Right ventricle myocardium superior (tissue), 1 donor: ENCODE data around the gene POMGNT2. TPM values are rescaled to one million over a fixed set of nuclear protein-coding genes. Genes with fewer than 3 reads are reported as not detected.
"Not testable (repeated sequence)": the region's sequence is repeated elsewhere in the genome, so short reads cannot be mapped to it uniquely, and the experiment has no call there.

Experiments used
- ATAC-seq: fragments of 200-7000 bp; cut with Tn5 transposase; one replicate; pipeline ENCODE4 v1.9.1; 2020; ENCODE audit warnings: mild to moderate bottlenecking; ENCODE audit not compliant: poor library complexity
- DNase-seq: peaks from one replicate; pipeline ENCODE4 v3.0.0-alpha.2; 2020
- intact Hi-C: fragments of 100-400 bp; cut with DNase I; formaldehyde crosslinking; loops from one replicate; pipeline ENCODE4 v1.11.2; 2022
- total RNA-seq: library from RNA; stranded (reverse); fragmentation: NEBNext Ultra II Directional; extraction: Animal tissue kit (Norgen Biotek cat#: 25700); gene quantifications from one replicate; pipeline ENCODE4 v1.2.1, GENCODE V29; 2021
- donor health status: DM: no; HTN: yes; CAD: no; lungs with severe emphysema.

POMGNT2 gene
- total RNA-seq, 1 donor from 2014 or later = 20.2 TPM

DNA sequence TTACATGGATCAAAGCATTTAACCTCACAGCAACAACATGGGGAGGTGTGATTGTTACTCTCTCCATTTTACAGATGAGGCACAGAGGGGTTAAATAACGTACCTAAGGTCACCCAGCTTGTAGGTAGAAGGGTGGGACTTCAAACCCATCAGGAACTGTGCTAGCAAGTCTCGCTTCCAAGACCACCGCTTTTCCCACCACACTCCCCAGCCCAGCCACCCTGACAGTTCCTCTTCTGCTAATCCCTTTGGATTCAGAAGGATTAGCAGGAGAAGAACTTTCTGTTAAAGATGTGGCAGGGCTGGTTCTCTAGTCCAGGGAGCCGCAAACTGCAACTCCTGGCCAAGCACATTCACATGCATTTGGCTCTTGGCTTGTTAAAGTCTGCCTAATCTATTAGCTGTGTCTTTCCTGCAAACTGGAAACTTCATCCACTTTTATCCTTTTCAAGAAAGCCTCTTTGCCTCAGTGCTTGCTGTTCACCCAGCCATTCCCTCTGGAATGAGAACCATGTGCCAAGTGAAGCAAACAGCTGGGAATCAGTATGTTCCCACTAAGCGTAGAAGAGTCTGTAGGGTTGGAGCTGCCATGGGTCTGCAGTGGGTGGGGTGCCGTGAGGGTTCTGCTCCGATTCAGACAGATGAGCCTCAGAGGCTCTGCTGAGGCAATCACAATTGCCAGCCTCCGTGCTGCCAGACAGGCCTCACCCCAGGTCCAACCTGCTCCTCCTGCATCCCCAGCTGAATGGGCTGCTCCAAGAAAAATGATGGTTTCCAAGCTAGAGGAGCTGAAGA, 44.6 kb downstream of the POMGNT2 start:
- DNase-seq (no peak), ATAC-seq (no peak)
- intact Hi-C loops = no loop called here

DNA sequence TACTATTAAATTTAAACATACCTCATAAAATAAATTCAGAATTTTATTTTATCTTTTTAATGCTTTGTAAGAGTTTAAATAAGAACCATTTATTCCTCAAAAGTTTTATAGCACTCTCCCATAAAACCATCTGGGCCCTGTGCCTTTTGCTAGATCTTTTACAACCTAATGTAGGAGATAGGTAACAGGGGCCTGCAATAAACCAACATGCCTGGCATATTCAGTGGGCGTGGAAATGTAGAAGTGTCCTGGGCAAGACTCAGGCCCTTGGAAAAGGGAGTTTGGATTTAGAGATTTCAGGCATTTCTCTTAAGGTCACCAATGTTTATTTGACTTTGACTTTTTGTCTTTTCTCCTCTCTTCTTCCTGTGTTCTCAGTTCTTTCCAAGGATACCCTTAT, 46.4 kb downstream of the POMGNT2 start:
- no peak for DNase-seq
- no peak for ATAC-seq
- intact Hi-C loops = no loop called here

DNA sequence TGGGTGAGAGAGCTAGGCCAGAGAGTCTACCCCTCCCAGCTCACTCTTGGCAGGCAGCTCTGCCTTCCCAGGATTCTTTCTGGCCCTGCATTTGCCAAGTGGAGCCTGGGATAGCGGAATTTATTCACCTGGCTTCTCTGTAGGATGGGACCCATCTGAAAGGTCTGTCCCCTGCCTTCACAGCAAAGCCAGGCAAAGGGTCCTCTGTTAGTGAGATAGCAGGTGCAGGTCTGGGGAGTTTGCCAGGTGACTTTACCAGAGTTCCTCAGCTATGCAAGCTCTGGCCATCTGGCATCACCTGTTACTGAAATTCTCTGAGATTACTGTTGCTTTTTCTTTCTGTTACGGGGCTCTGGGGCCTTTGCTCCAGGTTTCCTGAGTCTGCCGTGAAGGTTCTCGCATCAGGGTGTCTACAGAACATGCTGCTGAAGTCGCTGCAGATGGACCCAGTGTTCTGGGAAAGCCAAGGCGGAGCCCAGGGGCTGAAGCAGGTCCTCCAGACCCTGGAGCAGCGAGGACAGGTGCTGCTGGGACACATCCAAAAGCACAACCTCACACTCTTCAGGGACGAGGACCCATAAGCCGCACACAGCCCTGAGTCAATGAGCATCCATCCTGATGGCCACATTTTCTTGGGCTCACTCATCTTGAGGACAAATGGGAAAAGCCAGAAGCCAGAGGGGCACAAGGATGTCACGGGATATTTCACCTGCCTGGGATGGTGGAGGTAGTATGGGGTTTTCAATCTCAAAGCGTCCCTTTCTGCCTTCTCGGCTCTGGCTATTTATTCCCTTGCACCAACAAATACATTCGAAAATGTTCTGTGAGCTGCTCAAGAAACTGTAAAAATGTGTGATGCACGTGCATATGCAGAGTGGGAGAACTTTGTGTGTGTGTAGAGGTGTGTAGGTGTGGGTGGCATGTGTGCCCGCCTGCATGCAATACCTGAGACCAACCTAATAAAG, 49.8 kb downstream of the POMGNT2 start:
- DNase-seq (no peak), ATAC-seq (no peak)
- intact Hi-C loops = no loop called here

DNA sequence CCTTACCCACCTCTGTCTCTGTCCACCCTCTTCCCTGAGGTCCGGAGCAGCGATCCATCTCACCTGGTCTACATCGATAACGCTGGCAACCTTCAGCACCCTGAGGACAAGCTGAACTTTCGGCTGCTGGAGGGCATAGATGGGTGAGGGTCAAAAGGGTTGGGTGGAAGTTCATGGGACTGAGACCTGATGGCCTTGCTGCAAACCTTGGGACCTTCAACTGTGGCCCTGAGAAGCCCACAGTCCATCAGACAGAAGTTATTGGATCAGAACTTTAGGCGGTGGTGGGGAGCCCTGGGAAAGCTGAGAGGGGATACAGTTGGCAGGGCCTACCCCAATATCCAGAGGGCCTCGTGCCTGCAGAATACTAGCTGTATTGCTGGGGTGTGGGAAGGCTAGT, 50.5 kb downstream of the POMGNT2 start:
- ATAC-seq (no peak), DNase-seq (no peak)
- intact Hi-C loops = no loop called here

DNA sequence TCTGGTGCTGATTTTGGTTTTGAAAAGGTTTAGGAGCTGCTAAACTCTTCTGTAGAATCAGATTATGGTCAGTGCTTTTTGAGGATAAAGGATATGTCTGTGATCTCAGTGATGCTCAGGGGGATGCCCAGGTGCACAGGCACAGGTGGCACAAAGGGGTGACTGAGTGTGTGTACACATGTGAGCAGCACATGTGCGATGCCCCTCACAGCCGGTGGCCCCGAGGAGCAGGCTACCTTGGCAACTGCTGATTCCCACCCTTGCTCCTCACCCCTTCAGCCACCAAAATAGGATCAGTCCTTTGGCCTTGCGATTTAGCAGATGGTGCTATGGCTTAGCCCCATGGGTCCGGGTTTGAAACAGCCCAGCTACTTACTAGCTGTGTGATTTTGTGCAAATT, 51.1 kb downstream of the POMGNT2 start:
- intact Hi-C loops = no loop called here
- ATAC-seq = no peak
- DNase-seq = no peak

DNA sequence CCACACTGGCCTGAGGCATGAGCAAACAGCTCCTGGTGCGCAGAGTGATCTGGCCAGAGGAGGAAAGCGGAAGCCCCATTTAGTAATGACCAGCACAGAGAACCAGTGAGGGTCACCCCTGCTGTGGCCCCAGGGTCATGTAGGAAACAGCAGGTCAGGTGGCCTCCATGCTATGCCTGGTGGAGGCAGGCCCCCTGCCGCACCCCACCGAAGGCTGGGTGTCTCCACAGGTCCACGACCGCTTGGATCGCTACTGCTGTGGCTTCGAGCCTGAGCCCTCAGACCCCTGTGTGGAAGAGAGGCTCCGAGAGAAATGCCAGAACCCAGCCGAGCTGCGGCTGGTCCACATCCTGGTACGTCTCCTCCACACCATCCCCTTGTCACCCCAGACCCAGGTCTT, 52.6 kb downstream of the POMGNT2 start:
- DNase-seq (no peak), ATAC-seq (no peak)
- intact Hi-C loops = no loop called here

DNA sequence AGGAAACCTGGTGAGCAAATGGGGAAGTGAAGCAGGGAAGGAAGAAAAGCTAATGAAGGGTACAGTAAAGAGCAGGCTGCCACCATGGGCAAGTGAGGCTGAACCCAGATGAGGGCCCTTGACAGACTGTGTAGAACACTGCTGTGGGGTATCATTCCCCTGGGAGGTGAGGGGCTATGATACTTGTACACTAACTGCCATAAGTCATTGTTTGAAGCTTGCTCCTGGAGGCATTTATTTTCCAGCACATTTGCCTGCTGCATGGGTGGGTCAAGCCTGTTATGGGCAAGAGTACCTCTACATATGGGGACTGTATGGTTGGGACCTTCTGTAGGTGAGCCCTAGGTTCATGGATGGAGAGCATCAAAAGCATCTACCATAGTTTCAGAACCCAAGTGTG, 57.4 kb downstream of the POMGNT2 start:
- DNase-seq = no peak
- intact Hi-C loops = no loop called here
- no peak for ATAC-seq

DNA sequence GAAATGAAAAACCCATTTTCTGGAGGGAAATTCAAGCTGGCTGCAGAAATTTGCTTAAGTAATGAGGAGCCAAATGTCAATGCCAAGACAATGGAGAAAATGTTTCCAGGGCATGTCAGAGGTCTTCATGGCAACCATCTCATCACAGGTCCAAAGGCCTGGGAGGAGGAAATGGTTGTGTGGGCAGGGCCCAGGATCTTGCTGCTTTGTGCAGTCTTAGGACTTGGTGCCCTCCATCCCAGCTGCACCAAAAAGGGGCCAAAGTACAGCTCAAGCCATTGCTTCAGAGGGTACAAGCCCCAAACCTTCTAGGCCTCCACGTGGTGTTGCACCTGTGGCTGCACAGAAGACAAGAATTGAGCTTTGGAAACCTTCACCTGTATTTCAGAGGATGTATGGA, 59.3 kb downstream of the POMGNT2 start:
- intact Hi-C loops = no loop called here
- DNase-seq (no peak), ATAC-seq (no peak)

DNA sequence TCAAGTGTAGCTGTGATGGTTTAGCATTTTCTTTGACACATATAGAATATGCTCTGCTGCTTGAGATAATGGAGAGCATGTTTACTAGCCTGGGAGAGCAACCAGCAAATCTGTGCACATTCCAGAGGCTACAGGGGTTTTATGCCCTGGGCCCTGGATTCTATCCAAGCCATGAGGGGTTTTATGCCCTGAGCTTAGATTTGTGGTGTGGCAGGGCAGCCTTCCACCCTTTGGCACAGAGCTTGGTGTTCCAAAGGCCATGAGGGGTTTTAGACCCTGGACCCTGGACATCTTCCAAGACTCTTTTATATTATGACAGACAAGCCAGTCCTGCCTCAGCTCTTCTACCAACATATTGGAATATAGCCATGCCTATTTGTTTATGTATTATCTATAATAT, 60.8 kb downstream of the POMGNT2 start:
- ATAC-seq, DNase-seq: not testable (repeated sequence)

DNA sequence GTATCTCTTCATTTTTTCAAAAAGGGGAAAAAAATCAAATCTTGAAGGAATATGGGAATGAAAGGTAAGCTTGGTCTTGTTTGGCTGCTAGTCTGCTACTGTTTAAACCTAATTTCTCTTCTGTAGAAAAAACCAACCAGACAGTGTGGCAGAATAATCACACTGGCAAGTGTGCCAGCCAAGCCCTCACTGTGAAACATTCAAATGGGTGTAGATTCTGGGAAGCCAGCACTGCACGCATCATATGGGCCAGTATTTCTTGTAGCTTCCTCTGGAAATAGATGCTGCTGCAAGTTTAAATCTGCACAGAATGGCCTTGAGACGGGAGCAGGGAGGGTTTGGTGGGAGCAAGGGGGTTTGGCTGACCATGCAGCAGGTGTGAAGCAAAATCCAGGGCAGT, 62.1 kb downstream of the POMGNT2 start:
- DNase-seq (no peak), ATAC-seq (no peak)
- intact Hi-C loops = no loop called here

More for the DNA sequence above, 60.8 kb downstream of the POMGNT2 start:
- intact Hi-C loops = not testable (repeated sequence)

DNA sequence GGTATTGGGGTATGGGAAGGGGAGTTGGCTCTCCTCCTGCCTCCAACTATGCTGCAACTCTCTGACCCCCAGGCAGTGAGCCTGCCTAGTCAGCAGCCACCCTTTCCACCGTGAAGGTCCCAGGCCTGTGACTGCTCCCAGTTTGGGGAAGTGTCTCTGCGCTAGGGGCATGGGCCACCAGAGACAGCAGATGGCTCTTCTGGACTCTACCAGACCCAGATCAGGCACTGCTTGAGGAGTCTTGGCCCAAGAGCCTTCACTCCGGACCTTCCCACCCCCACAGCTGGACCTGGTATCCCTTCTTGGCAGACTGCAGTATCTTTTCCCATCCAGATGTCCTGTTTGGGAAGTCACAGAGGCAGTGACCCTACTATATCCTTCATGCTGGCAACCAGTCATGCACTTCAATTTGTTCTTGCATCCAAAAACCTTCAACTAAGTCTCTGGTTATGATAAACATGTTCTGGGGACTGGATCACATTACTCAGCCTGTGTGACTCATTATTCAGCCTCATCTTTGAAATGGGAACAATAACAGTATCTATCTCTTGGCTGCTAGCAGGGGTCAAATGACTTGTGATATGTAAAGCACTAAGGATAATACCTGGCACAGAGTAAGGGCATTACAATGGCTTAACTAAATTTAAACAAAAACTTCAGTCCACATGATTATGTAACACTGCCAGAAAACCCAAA, 62.7 kb downstream of the POMGNT2 start:
- intact Hi-C loops = no loop called here
- no peak for DNase-seq
- ATAC-seq = peak; percentile 58

DNA sequence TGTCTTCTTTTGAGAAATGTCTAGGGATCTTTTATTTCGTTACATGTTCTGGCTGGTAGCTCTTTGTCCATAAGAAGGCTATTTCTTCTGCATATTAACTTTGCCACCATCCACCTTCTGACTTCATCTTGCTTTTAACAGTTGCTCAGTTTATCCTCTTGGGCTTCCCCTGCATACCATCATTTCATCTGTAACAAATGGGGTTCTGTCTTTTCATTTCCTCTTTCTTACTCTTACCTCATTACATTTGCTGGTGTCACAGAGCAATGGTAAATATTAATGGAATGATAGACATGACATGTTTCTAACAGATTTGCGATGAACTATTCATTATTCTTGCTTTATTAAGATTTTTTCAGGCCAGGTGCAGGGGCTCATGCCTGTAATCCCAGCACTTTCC, 64.4 kb downstream of the POMGNT2 start:
- intact Hi-C loops = no loop called here
- DNase-seq = no peak
- ATAC-seq = no peak

DNA sequence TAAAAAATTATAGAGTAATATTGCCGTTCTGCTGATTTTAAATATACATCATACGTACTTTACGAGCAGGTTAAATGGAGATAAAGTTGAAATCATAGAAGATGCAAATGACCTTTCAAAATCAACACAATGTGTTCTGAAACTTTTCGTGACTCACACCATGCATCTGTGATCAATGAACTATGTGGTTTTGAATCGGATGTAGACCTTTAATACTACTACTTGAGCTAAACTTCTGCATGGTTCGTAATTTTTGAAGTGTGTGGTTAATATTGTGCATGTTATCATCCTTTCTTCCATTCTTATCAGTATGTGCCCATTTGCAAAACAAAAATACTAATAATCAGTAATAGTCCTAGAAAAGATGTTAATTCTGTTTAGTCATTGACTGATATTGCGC, 67.9 kb downstream of the POMGNT2 start:
- DNase-seq (no peak), ATAC-seq (no peak)
- intact Hi-C loops = no loop called here

DNA sequence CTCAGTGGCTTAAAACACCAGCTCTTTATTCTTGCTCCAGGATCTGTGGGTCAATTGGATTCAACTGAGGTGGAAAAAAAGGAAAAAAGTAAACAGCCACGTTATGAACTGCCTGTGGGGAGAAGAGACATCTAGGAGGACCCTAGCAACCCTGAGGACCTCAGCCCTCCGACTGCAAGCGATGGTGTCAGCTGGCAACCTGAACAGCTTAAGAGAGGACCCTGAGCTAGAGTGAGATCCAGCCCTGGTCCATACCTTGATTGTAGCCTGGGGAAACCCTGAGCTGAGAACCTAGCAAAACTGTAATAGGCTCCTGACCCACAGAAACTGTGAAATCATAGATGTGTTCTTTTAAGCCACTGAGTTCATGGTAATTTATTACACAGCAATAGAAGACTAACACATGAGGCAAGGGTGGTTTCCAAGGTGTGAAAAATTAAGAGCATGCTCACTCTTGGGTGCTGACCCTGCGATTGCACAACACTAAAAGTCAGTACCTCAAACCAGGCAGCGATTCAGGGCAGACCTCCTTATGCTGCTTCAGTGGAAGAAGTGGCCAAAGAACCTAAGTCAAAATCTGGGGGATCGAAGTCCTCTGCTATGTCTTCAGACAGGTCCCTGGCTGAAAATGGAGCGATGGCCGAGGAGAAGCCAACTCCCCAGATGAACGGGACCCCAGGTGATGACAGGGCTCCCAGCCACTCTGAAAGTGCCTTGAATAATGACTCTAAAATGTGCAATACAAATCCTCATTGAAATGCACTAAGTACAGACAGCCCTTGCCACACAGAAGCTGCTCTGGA, 69.1 kb downstream of the POMGNT2 start:
- ATAC-seq (no peak), DNase-seq (no peak)
- intact Hi-C loops = no loop called here

DNA sequence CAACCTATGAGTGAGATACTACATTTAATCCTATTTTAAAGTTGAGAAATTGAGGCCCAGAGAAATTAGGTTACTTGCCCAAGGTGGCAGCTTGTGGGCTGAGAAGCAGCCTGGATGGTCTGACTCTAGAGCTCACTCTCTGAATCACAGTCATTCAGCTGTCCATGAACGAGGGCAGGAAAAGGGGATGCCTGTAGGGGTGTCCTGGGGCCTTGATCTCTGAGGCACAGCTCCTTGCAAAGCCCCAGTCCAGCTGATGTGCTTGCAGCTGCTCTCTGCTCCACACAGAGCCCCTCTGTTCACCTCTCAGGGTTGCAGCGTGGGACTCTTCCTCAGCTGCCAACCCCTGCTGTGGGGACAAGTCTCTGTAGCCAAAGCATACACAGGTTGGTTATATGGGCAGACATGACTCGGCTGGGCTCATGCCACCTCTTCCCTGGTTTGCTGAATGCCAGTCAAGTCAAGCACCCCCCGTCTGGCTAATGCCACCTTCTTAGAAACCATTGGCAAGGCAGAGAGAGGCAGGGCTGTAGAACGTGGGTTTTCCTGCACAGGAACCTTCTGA, 70.0 kb downstream of the POMGNT2 start:
- intact Hi-C loops = no loop called here
- no peak for ATAC-seq
- no peak for DNase-seq

DNA sequence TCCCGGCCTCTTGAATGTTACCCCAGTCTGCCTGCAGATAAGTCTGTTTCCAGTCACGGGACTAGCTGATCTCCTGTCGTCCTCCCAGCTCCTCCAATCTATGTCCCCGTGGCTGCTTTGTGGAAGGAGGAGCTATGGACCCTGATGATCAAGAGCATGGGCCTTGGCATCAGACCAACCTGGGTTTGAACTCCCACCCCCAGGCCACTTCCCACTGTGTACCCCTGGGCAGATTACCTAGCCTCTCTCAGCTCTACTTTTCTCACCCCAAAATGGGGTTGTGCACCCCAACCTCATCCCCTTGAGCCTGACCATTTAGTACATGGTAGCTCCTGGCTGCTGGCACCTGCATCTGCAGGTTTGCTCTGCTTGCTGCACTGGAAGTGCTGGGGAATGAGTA, 71.0 kb downstream of the POMGNT2 start:
- ATAC-seq (no peak), DNase-seq (no peak)
- intact Hi-C loops = no loop called here

DNA sequence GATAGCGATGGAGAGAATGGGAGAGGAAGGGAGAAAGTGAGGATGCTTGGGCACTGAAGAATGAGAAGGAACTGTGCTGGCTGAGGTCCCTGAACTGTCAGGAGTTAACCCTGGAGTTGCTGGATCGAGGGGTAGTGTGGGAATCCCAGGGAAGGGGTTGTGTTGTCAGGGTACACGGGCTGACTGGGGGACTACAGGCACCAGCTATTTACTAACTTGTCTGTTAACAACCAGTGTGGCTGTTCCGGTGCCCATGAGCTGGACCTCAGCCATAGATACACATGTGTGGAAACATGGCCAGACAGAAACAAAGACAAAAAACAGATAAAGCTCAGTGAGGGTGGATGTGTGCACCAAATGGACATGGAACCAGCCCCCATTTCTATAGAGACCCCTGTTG, 71.7 kb downstream of the POMGNT2 start:
- intact Hi-C loops = no loop called here

More for the DNA sequence above, 71.7 kb downstream of the POMGNT2 start:
- no peak for ATAC-seq
- DNase-seq = no peak
